Measurements from ENCODE around the gene LEO1. TPM values are rescaled to one million over a fixed set of nuclear protein-coding genes. Genes with fewer than 3 reads are reported as not detected.

Gene LEO1
- total and polyA plus RNA-seq, 2 of the 13 experiments (the other 11 are each of a cell fraction or from before 2014, with no cell fraction given): 17.0 to 60.3 TPM

GRCh38 chr15:52008698-52009434 is 37.3 kb upstream of the LEO1 start (continued):
- TF ChIP-seq ZNF446 (CRISPR knock-in tag; IDR thresholded peaks at IDR 0.05): no peak
- TF ChIP-seq ZNF12 (CRISPR knock-in tag; IDR thresholded peaks at IDR 0.05): no peak
- TF ChIP-seq ZNF546 (CRISPR knock-in tag; conservative IDR thresholded peaks at IDR 0.05): no peak
- no peak for TF ChIP-seq MYNN (CRISPR knock-in tag; IDR thresholded peaks at IDR 0.05; ENCODE audit: low read depth)
- peak; percentile 56 for TF ChIP-seq ELF1 (CRISPR knock-in tag; IDR thresholded peaks at IDR 0.05)
- TF ChIP-seq ZIK1 (CRISPR knock-in tag; IDR thresholded peaks at IDR 0.05; ENCODE audit: borderline replicate concordance, low read depth): no peak
- TF ChIP-seq ASH2L (IDR thresholded peaks at IDR 0.05; ENCODE audit: insufficient read length, low read depth, low read length): peak; percentile 45
- no peak for TF ChIP-seq ZNF276 (CRISPR knock-in tag; IDR thresholded peaks at IDR 0.05; ENCODE audit: low read depth)
- peak; percentile 90 for TF ChIP-seq TBX2 (CRISPR knock-in tag; IDR thresholded peaks at IDR 0.05; ENCODE audit: borderline replicate concordance)
- no peak for TF ChIP-seq PAX8 (CRISPR knock-in tag; IDR thresholded peaks at IDR 0.05; ENCODE audit: borderline replicate concordance)
- peak; percentile 98 for TF ChIP-seq FOXO1 (CRISPR knock-in tag; IDR thresholded peaks at IDR 0.05)
- TF ChIP-seq ERF (CRISPR knock-in tag; IDR thresholded peaks at IDR 0.05): peak; percentile 93
- TF ChIP-seq CSRNP1 (CRISPR knock-in tag; IDR thresholded peaks at IDR 0.05): no peak
- no peak for TF ChIP-seq ZNF773 (CRISPR knock-in tag; IDR thresholded peaks at IDR 0.05; ENCODE audit: borderline replicate concordance)
- no peak for TF ChIP-seq NR1H2 (CRISPR knock-in tag; IDR thresholded peaks at IDR 0.05; ENCODE audit: borderline replicate concordance, low read depth)
- no peak for TF ChIP-seq EEA1 (CRISPR knock-in tag; IDR thresholded peaks at IDR 0.05; ENCODE audit: borderline replicate concordance)
- TF ChIP-seq ZNF614 (CRISPR knock-in tag; IDR thresholded peaks at IDR 0.05; ENCODE audit: borderline replicate concordance): peak; percentile 70; the same call in 1 of the 2 replicates
- TF ChIP-seq TCF12 (IDR thresholded peaks at IDR 0.05): no peak
- TF ChIP-seq TCF12 (CRISPR knock-in tag; IDR thresholded peaks at IDR 0.05): peak; percentile 54; the same call in 1 of the 2 replicates
- TF ChIP-seq CEBPB (IDR thresholded peaks at IDR 0.05; ENCODE audit: borderline replicate concordance, low read depth, low read length): no peak
- TF ChIP-seq ZBTB7B (CRISPR knock-in tag; IDR thresholded peaks at IDR 0.05): peak; percentile 53; the same call in 1 of the 2 replicates
- TF ChIP-seq SP2 (CRISPR knock-in tag; IDR thresholded peaks at IDR 0.05): no peak
- TF ChIP-seq ZNF709 (CRISPR knock-in tag; IDR thresholded peaks at IDR 0.05): no peak
- 0 out of 2 replicates have a peak, but pooled peaks have one; percentile 56 for TF ChIP-seq MEIS2 (CRISPR knock-in tag; IDR thresholded peaks at IDR 0.05)
- no peak for TF ChIP-seq GZF1 (CRISPR knock-in tag; IDR thresholded peaks at IDR 0.05)
- TF ChIP-seq ZNF274 (CRISPR knock-in tag; IDR thresholded peaks at IDR 0.05): no peak
- TF ChIP-seq ZNF256 (CRISPR knock-in tag; conservative IDR thresholded peaks at IDR 0.05): no peak

All from HepG2 (cell line).